CD4-positive, alpha-beta T cell treated with Interleukin-6 at 100 ng/mL for 8 hours (primary cell): Measurements from ENCODE around the gene KRTAP1-4.
"Not testable (repeated sequence)": the region's sequence is repeated elsewhere in the genome, so short reads cannot be mapped to it uniquely, and the experiment has no call there.

ENCODE experiments used
- DNase-seq: peaks from one replicate; pipeline ENCODE4 v3.0.0-alpha.2; 2020; ENCODE audit warnings: mixed read lengths, low spot score

KRTAP1-4 gene

GRCh38 chr17:41004397-41004796, 25.6 kb downstream of the KRTAP1-4 start:
- DNase-seq = no peak

- DNase-seq = no peak
These were observed 26.1 kb downstream of the KRTAP1-4 start for GRCh38 chr17:41003926-41004325.

- DNase-seq = no peak
These were observed 27.2 kb downstream of the KRTAP1-4 start for GRCh38 chr17:41002814-41003213.

- no peak for DNase-seq
These were observed 28.2 kb downstream of the KRTAP1-4 start for GRCh38 chr17:41001795-41002194.

- DNase-seq = not testable (repeated sequence)
These were observed 30.4 kb downstream of the KRTAP1-4 start, which contains the start of gene KRTAP3-2 for GRCh38 chr17:40999563-40999962. KRTAP3-2 (minus strand) TSS chr17:40999906; CDS start chr17:40999853, 53 bp downstream.

GRCh38 chr17:40997361-40997760, 32.6 kb downstream of the KRTAP1-4 start:
- DNase-seq = no peak

- no peak for DNase-seq
These were observed 33.2 kb downstream of the KRTAP1-4 start for GRCh38 chr17:40996829-40997228.

- DNase-seq = no peak
These were observed 34.9 kb downstream of the KRTAP1-4 start for GRCh38 chr17:40995116-40995515.

- no peak for DNase-seq
These were observed 36.2 kb downstream of the KRTAP1-4 start, which contains the start of gene KRTAP3-3 for GRCh38 chr17:40993839-40994238. KRTAP3-3 (minus strand) TSS chr17:40994164; CDS start chr17:40994097, 67 bp downstream.

- DNase-seq = no peak
These were observed 36.9 kb downstream of the KRTAP1-4 start for GRCh38 chr17:40993084-40993483.

GRCh38 chr17:40992666-40993065, 37.3 kb downstream of the KRTAP1-4 start:
- DNase-seq = no peak

GRCh38 chr17:40986920-40987319, 43.1 kb downstream of the KRTAP1-4 start:
- no peak for DNase-seq

GRCh38 chr17:40984226-40984625, 45.8 kb downstream of the KRTAP1-4 start, which contains the start of gene KRT40:
KRT40 (minus strand) TSS chr17:40984326; CDS start chr17:40984273, 53 bp downstream.
- no peak for DNase-seq

- DNase-seq = no peak
These were observed 48.9 kb downstream of the KRTAP1-4 start for GRCh38 chr17:40981115-40981514.

- DNase-seq = no peak
These were observed 49.4 kb downstream of the KRTAP1-4 start for GRCh38 chr17:40980596-40980995.

GRCh38 chr17:40980117-40980516, 49.9 kb downstream of the KRTAP1-4 start:
- no peak for DNase-seq
